ENCODE measurements around the gene DUSP28.

DUSP28 gene

DNA sequence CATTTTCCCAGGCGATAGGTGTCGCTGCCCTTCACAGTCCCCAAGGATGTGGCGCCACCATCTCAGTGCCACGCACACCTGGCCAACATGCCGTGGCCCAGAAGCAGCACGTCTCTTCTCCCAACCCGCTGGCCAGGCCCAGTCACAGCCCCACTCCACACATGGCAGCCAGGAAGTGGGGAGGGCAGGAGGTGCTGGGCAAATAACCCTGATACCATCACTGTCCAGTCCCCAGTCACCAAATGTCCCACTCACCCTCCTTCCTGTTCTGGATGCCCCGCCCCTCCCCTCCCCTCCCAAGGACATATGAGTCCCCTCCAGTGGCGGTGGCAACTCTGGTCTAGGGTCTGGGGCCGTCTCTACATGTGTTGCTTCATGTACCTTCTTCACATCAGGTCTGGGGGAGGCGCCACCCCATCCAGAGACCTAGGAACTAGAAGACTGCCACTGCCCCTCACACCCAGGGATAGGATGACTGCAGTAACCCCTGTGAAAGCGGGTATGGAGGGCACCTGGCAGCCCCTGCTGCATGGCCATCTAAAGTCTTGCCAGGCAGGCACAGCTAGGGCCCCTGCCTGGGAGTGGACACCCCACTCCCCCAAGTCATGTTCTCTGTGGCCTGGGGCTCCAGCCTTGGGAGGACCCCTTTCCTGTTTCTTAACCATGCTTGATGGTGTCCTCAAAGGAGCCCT, 19.1 kb downstream of the DUSP28 start:
- TF ChIP-seq, protein P1, sequence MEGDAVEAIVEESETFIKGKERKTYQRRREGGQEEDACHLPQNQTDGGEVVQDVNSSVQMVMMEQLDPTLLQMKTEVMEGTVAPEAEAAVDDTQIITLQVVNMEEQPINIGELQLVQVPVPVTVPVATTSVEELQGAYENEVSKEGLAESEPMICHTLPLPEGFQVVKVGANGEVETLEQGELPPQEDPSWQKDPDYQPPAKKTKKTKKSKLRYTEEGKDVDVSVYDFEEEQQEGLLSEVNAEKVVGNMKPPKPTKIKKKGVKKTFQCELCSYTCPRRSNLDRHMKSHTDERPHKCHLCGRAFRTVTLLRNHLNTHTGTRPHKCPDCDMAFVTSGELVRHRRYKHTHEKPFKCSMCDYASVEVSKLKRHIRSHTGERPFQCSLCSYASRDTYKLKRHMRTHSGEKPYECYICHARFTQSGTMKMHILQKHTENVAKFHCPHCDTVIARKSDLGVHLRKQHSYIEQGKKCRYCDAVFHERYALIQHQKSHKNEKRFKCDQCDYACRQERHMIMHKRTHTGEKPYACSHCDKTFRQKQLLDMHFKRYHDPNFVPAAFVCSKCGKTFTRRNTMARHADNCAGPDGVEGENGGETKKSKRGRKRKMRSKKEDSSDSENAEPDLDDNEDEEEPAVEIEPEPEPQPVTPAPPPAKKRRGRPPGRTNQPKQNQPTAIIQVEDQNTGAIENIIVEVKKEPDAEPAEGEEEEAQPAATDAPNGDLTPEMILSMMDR (IDR thresholded peaks at IDR 0.05; ENCODE audit: borderline replicate concordance, insufficient read depth, low read depth, low read length) = no peak
- no peak overlapping the region for H3K4me3 ChIP-seq (ENCODE audit: low read depth, low read length)

DNA sequence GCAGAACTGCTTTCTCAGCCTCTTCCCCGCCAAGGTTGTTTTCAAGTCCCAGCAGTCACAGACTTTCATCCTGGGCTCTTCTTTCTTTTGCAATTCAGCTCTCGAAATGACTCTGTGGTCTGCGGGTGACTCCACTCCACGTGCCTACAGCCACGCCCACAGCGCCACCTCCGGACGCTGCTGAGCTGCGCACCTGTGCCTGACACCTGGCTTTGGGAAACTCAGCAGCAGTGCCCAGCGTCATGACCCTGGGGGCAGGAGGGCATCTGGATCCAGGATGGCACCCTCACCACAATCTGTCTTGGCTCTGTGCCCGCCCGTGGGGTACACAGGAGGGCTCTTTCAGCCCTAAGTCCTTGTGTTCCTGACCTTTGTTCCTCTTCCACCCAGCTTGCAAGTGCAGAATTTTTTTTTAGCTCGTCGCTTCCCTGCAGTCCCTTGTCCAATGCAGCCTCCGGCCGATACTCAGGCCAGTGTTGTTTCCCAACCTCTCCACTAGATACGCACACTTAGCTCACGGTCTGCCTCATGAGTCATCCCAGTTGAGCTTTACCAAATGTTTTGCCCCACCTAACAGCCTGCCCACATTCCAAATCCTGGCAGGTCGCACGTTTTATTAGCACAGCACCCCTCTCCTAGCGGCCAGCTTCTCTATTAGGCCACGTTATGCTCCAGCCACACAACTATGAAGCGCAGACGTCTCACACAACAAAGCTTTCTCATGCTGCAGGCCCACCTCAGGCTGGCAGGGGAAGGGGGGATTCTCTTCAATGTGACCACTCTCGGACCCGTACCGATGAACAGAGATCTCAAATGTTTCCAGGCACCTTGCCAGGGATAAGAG, 19.8 kb downstream of the DUSP28 start:
- no peak overlapping the region for H3K4me3 ChIP-seq (ENCODE audit: low read depth, low read length)
- TF ChIP-seq, protein P1 (IDR thresholded peaks at IDR 0.05; ENCODE audit: borderline replicate concordance, insufficient read depth, low read depth, low read length) = peak; percentile 83

DNA sequence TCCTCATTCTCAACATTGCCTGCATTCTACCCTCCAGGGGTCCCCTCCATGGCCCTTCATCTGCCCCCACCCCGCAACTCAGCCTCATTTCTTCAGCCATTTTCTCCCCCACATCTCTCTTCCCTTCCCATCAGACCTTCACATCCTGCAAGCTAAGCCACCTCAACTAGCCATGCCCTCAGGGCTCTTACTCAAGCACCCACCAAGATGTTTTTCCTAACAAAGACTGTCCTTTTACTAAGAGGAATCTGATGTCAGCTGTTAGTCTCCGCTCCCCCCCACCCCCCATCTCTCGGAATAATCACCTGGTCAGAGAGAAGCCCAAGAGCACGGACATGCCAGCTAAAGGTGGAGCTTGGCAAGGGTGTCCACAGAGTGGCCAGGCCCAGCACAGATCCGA, 21.7 kb downstream of the DUSP28 start:
- TF ChIP-seq, protein P1 (IDR thresholded peaks at IDR 0.05; ENCODE audit: borderline replicate concordance, insufficient read depth, low read depth, low read length) = no peak
- H3K4me3 ChIP-seq (ENCODE audit: low read depth, low read length) = no peak overlapping the region

DNA sequence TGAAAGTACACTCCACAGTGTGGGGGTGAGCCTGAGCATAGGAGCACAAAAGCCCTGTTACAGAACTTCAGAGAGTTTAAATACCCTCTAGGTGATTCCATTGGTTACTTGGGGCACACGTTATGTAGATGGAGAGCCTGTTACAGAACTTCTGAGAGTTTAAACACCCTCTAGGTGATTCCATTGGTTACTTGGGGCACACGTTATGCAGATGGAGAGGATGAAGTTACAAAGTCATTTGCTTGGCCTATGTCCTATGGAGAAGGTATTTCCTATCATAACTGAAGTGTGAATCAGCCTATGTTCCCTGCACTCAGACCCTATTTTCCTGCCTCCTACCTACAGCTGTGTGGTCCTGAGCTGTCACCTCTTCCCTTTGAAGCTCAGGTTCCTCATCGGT, 22.6 kb downstream of the DUSP28 start:
- no peak overlapping the region for H3K4me3 ChIP-seq (ENCODE audit: low read depth, low read length)
- TF ChIP-seq, protein P1 (IDR thresholded peaks at IDR 0.05; ENCODE audit: borderline replicate concordance, insufficient read depth, low read depth, low read length) = no peak

DNA sequence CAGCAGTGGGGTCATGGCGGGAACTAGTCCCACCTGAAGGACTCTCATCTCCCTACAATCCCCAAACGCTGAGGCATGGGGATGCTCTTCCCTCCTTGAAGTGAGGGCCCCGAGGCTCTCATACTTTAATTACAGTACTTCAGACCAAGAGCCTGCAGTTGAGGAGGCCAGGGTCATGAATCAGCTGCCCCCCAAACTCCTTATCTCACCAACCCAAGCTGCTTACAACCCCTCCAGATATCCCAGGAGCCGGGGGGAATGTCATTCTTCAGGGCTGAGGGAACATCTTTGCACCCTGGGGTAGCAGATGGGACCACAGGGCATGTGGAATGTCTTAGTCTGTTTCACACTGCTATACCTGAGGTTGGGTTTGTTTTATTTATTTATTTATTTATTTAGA, 23.6 kb downstream of the DUSP28 start:
- no peak overlapping the region for H3K4me3 ChIP-seq (ENCODE audit: low read depth, low read length)
- TF ChIP-seq, protein P1 (IDR thresholded peaks at IDR 0.05; ENCODE audit: borderline replicate concordance, insufficient read depth, low read depth, low read length) = no peak

DNA sequence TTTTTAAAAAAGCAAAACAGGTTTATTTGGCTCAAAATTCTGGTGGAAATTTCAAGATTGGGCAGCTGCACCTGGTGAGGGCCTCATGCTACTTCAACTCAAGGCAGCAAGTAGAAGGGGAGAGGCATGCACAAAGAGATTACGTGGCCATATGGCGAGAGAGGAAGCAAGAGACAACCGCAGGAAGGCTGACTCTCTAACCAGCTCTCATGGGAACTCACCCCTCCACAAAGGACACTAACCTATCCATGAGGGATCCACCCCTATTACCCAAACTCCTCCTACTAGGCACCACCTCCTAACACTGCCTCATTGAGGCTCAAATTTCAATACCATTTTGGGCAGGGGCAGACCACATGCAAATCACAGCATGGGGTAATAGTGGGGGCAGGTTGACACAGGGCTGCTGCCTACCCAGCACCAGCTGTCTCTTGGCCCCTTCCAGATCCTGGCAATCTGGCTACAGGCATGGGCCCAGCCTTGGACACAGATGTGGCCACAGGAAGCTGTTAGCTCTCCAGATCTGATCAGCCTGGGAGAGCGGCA, 24.4 kb downstream of the DUSP28 start:
- peak overlapping the region; percentile 74 for H3K4me3 ChIP-seq (ENCODE audit: low read depth, low read length)
- TF ChIP-seq, protein P1 (IDR thresholded peaks at IDR 0.05; ENCODE audit: borderline replicate concordance, insufficient read depth, low read depth, low read length) = no peak

Data from GM12875 (cell line).